K562 (cell line): ENCODE measurements around the gene BTBD2. TPM values are rescaled to one million over a fixed set of nuclear protein-coding genes. Genes with fewer than 3 reads are reported as not detected.

ENCODE experiments used
- BCL6 ChIP-seq: fragments of 250-450 bp; sonication (Bioruptor Pico); IDR thresholded peaks from 2 replicates; pipeline ENCODE4 v1.4.0; 2020
- E2F4 ChIP-seq: sonication (generic); formaldehyde crosslinking; IDR thresholded peaks from 2 replicates; pipeline ENCODE4 v1.8.0; 2022; ENCODE audit warnings: mild to moderate bottlenecking, low read depth, missing genetic modification reagents
- EGR1 ChIP-seq: fragments of 450-650 bp; conservative IDR thresholded peaks from 2 replicates; pipeline ENCODE4 v1.6.1; 2017; ENCODE audit warnings: mild to moderate bottlenecking
- GTF2A2 ChIP-seq: IDR thresholded peaks from 2 replicates; pipeline ENCODE4 v1.6.1; 2016; ENCODE audit warnings: mild to moderate bottlenecking, missing genetic modification characterization, missing compliant biosample characterization
- MIER1 ChIP-seq: fragments of 450-650 bp; IDR thresholded peaks from 2 replicates; pipeline ENCODE4 v1.6.1; 2016; ENCODE audit warnings: antibody characterized with exemption, mild to moderate bottlenecking, low read depth
- MLLT1 ChIP-seq, 2 experiments: fragments of 450-650 bp; IDR thresholded peaks; 2 replicates each; pipeline ENCODE4 v1.6.1; 2016
- NFIX ChIP-seq: fragments of 250-450 bp; sonication (Bioruptor Pico); IDR thresholded peaks from 2 replicates; pipeline ENCODE4 v1.4.0; 2020; ENCODE audit warnings: low read depth, mild to moderate bottlenecking, moderate library complexity
- PYGO2 ChIP-seq: fragments of 450-650 bp; IDR thresholded peaks from 2 replicates; pipeline ENCODE4 v1.6.1; 2016; ENCODE audit warnings: mild to moderate bottlenecking, missing genetic modification characterization, moderate library complexity, missing compliant biosample characterization
- RAD21 ChIP-seq, 2 experiments: fragments of 250-450 bp in 1 of 2; fragments of 450-650 bp in 1 of 2; sonication (Bioruptor Pico) in 1 of 2; formaldehyde crosslinking in 1 of 2; IDR thresholded peaks in 1 of 2; conservative IDR thresholded peaks in 1 of 2; 2 replicates each; pipeline versions ENCODE4 v1.4.0 to v1.8.0; 2020 to 2022; ENCODE audit warnings: mild to moderate bottlenecking in 2 of 2, moderate library complexity in 1 of 2
- RERE ChIP-seq: sonication (generic); formaldehyde crosslinking; IDR thresholded peaks from 2 replicates; pipeline ENCODE4 v1.8.0; 2023; ENCODE audit warnings: missing genetic modification reagents, mild to moderate bottlenecking, borderline replicate concordance
- RHOXF2B ChIP-seq: fragments of 250-450 bp; sonication (Bioruptor Pico); conservative IDR thresholded peaks from 2 replicates; pipeline ENCODE4 v1.5.1; 2021
- RNF2 ChIP-seq: sonication (generic); IDR thresholded peaks from 2 replicates; pipeline ENCODE4 v1.6.1; 2016
- SMARCA4 ChIP-seq: fragments of 450-650 bp; IDR thresholded peaks from 2 replicates; pipeline ENCODE4 v1.6.1; 2016
- THRA ChIP-seq: fragments of 450-650 bp; IDR thresholded peaks from 2 replicates; pipeline ENCODE4 v1.6.1; 2017; ENCODE audit warnings: mild to moderate bottlenecking, moderate library complexity
- YY1 ChIP-seq, 3 experiments: IDR thresholded peaks; 2 replicates each; pipeline ENCODE4 v1.6.1; 2011; ENCODE audit warnings: low read length in 2 of 3, mild to moderate bottlenecking in 2 of 3, moderate library complexity in 2 of 3, borderline replicate concordance in 1 of 3, control low read depth in 1 of 3, low read depth in 1 of 3; ENCODE audit not compliant: insufficient read depth in 3 of 3, insufficient replicate concordance in 2 of 3, control insufficient read depth in 1 of 3, insufficient read length in 1 of 3; ENCODE audit errors: extremely low read depth in 1 of 3
- ZNF133 ChIP-seq: fragments of 250-450 bp; sonication (Bioruptor Pico); IDR thresholded peaks from 2 replicates; pipeline ENCODE4 v1.4.0; 2020; ENCODE audit warnings: mild to moderate bottlenecking
- ZNF146 ChIP-seq: IDR thresholded peaks from one replicate; pipeline ENCODE4 v1.6.1; 2018; ENCODE audit warnings: missing compliant biosample characterization; ENCODE audit not compliant: unreplicated experiment
- ZNF408 ChIP-seq: fragments of 250-450 bp; sonication (Bioruptor Pico); IDR thresholded peaks from 2 replicates; pipeline ENCODE4 v1.4.0; 2020; ENCODE audit warnings: low read depth, mild to moderate bottlenecking, moderate library complexity
- polyA plus RNA-seq, 8 experiments: library from polyadenylated mRNA; depleted of rRNA in 4 of 8; stranded (reverse) in 5 of 8; unstranded in 3 of 8; fragments of >200 nt; fragmentation: Nextera tagmentation in 2 of 8; fragmentation: Illumina TruSeq in 1 of 8; extraction: Ambion mirVana in 2 of 8; extraction: Trizol in 1 of 8; gene quantifications; 2 replicates each; pipeline versions ENCODE4 v1.2.1 to v1.2.3, GENCODE V29; 2011 to 2014; ENCODE audit warnings: inconsistent platforms in 1 of 8, missing spikeins in 1 of 8
- total RNA-seq, 7 experiments: library from RNA; depleted of rRNA in 6 of 7; stranded (reverse); fragments of >200 nt in 6 of 7; fragmentation: Illumina TruSeq in 2 of 7; extraction: Trizol in 2 of 7; gene quantifications; 2 replicates each; pipeline versions ENCODE4 v1.2.1 to v1.2.3, GENCODE V29; 2011 to 2021; ENCODE audit warnings: low replicate concordance in 1 of 7

The BTBD2 gene
- total and polyA plus RNA-seq, 9 of the 15 experiments (the other 6 are each of a cell fraction or from before 2014, with no cell fraction given): 0.10 to 15.6 (median 6.9) TPM

GRCh38 chr19:2061495-2062388 is 46.2 kb upstream of the BTBD2 start (continued):
- TF ChIP-seq NFIX (CRISPR knock-in tag) (no peak), YY1 (IDR thresholded peaks at IDR 0.05; ENCODE audit: borderline replicate concordance in 1 of 3, control insufficient read depth in 1 of 3, extremely low read depth in 1 of 3, insufficient read depth in 3 of 3, insufficient read length in 1 of 3, insufficient replicate concordance in 2 of 3, low read depth in 1 of 3, low read length in 2 of 3) (no peak), RNF2 (no peak), ZNF133 (CRISPR knock-in tag) (no peak), ZNF146 (CRISPR knock-in tag) (no peak), MIER1 (no peak), E2F4 (CRISPR knock-in tag) (no peak), BCL6 (no peak), GTF2A2 (tag) (no peak), RERE (no peak), SMARCA4 (no peak), ZNF408 (CRISPR knock-in tag) (no peak), PYGO2 (tag) (no peak), RAD21 (CRISPR knock-in tag; conservative IDR thresholded peaks at IDR 0.05 in 1 of 2, IDR thresholded peaks at IDR 0.05 in 1 of 2) (peak; percentile 46 to 65), MLLT1 (IDR thresholded peaks at IDR 0.05) (peak in 1 of 2 experiments; percentile 60; a peak in 1 of 4 replicates), RHOXF2B (CRISPR knock-in tag) (no peak), THRA (no peak), EGR1 (no peak; the same call in 1 of the 2 replicates)
